Adrenal gland (tissue), 12 donors: ENCODE results near the gene ISOC1. TPM values are rescaled to one million over a fixed set of nuclear protein-coding genes. Genes with fewer than 3 reads are reported as not detected.

Source experiments
- DNase-seq, 7 donors: peaks; one replicate each; pipeline ENCODE4 v3.0.0-alpha.2; 2019 to 2020
- H3K27ac ChIP-seq, 5 donors: fragments of 200-600 bp; sonication (generic) in 4 of 5; 1 replicate in 3 of 5; 2 replicates in 2 of 5; pipeline versions ENCODE4 v1.5.1 to v1.8.0; 2016 to 2020; ENCODE audit warnings: mild to moderate bottlenecking in 1 of 5
- H3K27me3 ChIP-seq: fragments of 200-600 bp; 2 replicates; pipeline ENCODE4 v1.8.0; 2021
- H3K36me3 ChIP-seq, 2 donors: fragments of 200-600 bp; replicated peaks in 1 of 2; 1 replicate in 1 of 2; 2 replicates in 1 of 2; pipeline versions ENCODE4 v1.5.1 to v1.8.0; 2018 to 2022
- H3K4me1 ChIP-seq, 2 donors: fragments of 200-600 bp; replicated peaks in 1 of 2; 1 replicate in 1 of 2; 2 replicates in 1 of 2; pipeline versions ENCODE4 v1.5.1 to v1.8.0; 2018 to 2021
- H3K4me3 ChIP-seq, 4 donors: fragments of 200-600 bp; sonication (generic) in 3 of 4; one replicate each; pipeline ENCODE4 v1.5.1; 2016 to 2018
- H3K9me3 ChIP-seq, 3 donors: fragments of 200-600 bp; sonication (generic) in 1 of 3; replicated peaks in 1 of 3; 1 replicate in 2 of 3; 2 replicates in 1 of 3; pipeline versions ENCODE4 v1.5.1 to v1.8.0; 2016 to 2021
- POLR2A ChIP-seq, 2 donors: fragments of 450-650 bp; IDR thresholded peaks; one replicate each; pipeline ENCODE4 v1.6.1; 2017; ENCODE audit warnings: antibody characterized with exemption in 2 of 2, mild to moderate bottlenecking in 2 of 2, moderate library complexity in 1 of 2
- WGBS, 4 donors: extraction: QIAGEN DNeasy Blood & Tissue Kit in 2 of 4; methylation state at CpG; one replicate each; pipeline versions ENCODE4 v1.1.5 to v1.1.7; 2013 to 2017; 5-methylcytosine and 5-hydroxymethylcytosine counted together
- intact Hi-C, 2 donors: fragments of 100-400 bp; cut with DNase I; formaldehyde crosslinking; loops; one replicate each; pipeline versions ENCODE4 v1.14.1 to v1.15.0; 2022 to 2023
- polyA plus RNA-seq, 3 donors: library from polyadenylated mRNA; stranded (reverse); fragments of 200-250 nt in 2 of 3; fragments of 350-450 nt in 1 of 3; fragmentation: Illumina TruSeq in 1 of 3; extraction: RNeasy Lipid Tissue Mini Kit (QIAGEN cat#74804) in 1 of 3; gene quantifications; one replicate each; pipeline ENCODE4 v1.2.3, GENCODE V29; 2013 to 2014
- total RNA-seq, 9 donors: library from RNA; depleted of rRNA in 4 of 9; stranded (reverse); fragments of >200 nt in 4 of 9; fragments of 120-200 nt in 1 of 9; fragmentation: NEBNext Ultra II Directional in 1 of 9; extraction: Animal tissue kit (Norgen Biotek cat#: 25700) in 1 of 9; gene quantifications; one replicate each; pipeline versions ENCODE4 v1.1.0 to v1.2.4, GENCODE V29; 2013 to 2023
- TF ChIP-seq, protein P1 (sequence below), 6 experiments: fragments of 450-650 bp in 4 of 6; fragments of 200-600 bp in 2 of 6; sonication (generic) in 1 of 6; IDR thresholded peaks; 1 replicate in 5 of 6; 2 replicates in 1 of 6; pipeline versions ENCODE4 v1.5.1 to v1.8.0; 2016 to 2021; ENCODE audit warnings: antibody characterized with exemption in 6 of 6, mild to moderate bottlenecking in 2 of 6, moderate library complexity in 1 of 6
- donor health status: healthy with polysubstance abuse.
- donor health status: Bipolar disorder and iron deficiency.
- donor health status: DM: yes; HTN: yes; CAD: no.
- donor health status: DM: no; HTN: no; CAD: no.
- donor health status: DM: no; HTN: no; CAD: no.
- donor health status: DM: yes; HTN: yes; CAD: no.

Gene ISOC1
- total and polyA plus RNA-seq, 12 donors = 7.6 to 56.6 (median 34.6) TPM

GRCh38 chr5:129115680-129116079 lies 21.1 kb downstream of the ISOC1 start:
- no peaks in the 10 kb centered on the region for H3K9me3 ChIP-seq

DNA sequence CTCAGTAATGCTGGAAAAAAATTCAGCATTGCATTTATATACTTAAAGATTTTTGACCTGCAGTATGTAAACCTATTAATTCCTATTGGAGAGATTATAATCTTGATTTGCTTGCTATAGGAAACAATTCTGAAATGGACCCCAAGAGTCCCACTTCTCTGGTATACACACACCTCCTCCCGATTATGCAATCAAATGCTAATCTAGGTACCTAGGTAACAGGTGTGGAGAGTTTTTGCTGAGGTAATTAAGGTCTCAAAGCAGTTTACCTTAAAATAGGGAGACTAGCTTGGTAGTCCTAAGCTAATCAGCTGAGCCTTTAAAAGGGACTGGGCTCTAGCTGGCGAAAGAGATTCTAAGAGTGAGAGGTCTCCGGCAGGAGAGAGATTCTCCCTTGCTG lies 22.2 kb downstream of the ISOC1 start:
- no peaks in the 10 kb centered on the region for H3K4me1 ChIP-seq
- no peaks in the 10 kb centered on the region for H3K36me3 ChIP-seq
- no peaks in the 10 kb centered on the region for H3K9me3 ChIP-seq
- TF ChIP-seq, protein P1, sequence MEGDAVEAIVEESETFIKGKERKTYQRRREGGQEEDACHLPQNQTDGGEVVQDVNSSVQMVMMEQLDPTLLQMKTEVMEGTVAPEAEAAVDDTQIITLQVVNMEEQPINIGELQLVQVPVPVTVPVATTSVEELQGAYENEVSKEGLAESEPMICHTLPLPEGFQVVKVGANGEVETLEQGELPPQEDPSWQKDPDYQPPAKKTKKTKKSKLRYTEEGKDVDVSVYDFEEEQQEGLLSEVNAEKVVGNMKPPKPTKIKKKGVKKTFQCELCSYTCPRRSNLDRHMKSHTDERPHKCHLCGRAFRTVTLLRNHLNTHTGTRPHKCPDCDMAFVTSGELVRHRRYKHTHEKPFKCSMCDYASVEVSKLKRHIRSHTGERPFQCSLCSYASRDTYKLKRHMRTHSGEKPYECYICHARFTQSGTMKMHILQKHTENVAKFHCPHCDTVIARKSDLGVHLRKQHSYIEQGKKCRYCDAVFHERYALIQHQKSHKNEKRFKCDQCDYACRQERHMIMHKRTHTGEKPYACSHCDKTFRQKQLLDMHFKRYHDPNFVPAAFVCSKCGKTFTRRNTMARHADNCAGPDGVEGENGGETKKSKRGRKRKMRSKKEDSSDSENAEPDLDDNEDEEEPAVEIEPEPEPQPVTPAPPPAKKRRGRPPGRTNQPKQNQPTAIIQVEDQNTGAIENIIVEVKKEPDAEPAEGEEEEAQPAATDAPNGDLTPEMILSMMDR (IDR thresholded peaks at IDR 0.05) = no peak
- no peak for TF ChIP-seq POLR2A (IDR thresholded peaks at IDR 0.05)
- H3K4me3 ChIP-seq = no peak overlapping the region
- WGBS, 4 donors = 96 to 98% (median 97%) methylated on average over 3 of the region's 3 CpGs
- no peaks in the 10 kb centered on the region for H3K27me3 ChIP-seq
- no peak for DNase-seq
- intact Hi-C loops = no loop called here
- no peak overlapping the region for H3K27ac ChIP-seq

More at GRCh38 chr5:129115680-129116079, 21.1 kb downstream of the ISOC1 start:
- intact Hi-C loops = no loop called here
- WGBS, 4 donors = 64 to 82% (median 81%) methylated on average over 2 of the region's 2 CpGs
- DNase-seq = no peak
- Histone ChIP-seq H3K4me3 (no peak overlapping the region), H3K27ac (no peak overlapping the region), H3K4me1 (peaks cover 0 to 4% of the 10 kb centered on the region in 2 donors), H3K27me3 (no peaks in the 10 kb centered on the region), H3K36me3 (no peaks in the 10 kb centered on the region)
- no peak for TF ChIP-seq POLR2A (IDR thresholded peaks at IDR 0.05)
- TF ChIP-seq, protein P1 (IDR thresholded peaks at IDR 0.05) = no peak

DNA sequence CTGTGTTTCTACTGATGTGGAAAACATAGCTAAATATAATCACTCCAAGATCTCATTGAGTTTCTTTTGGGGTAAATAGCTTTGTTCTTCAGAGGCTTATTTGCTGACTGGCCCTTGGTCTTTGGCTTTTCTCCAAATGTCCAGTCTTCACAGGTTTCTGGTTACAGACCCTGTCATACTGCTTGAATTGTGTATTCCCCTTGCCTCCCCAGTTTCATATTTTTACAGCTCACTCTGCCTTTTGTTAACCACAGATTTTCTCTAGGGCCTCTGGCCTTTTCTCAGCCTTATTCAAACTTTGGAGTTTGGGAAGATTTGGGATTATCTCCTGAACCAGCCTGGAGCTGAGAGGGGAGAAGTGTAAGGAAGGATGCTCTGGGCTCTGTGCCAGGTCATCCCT lies 23.9 kb downstream of the ISOC1 start:
- no peaks in the 10 kb centered on the region for H3K27me3 ChIP-seq
- no peaks in the 10 kb centered on the region for H3K9me3 ChIP-seq
- no peak overlapping the region for H3K4me3 ChIP-seq
- intact Hi-C loops = no loop called here
- TF ChIP-seq, protein P1 (IDR thresholded peaks at IDR 0.05) = no peak
- TF ChIP-seq POLR2A (IDR thresholded peaks at IDR 0.05) = no peak
- no peak for DNase-seq
- no peak overlapping the region for H3K27ac ChIP-seq
- H3K36me3 ChIP-seq = no peaks in the 10 kb centered on the region
- no peaks in the 10 kb centered on the region for H3K4me1 ChIP-seq

- no peak overlapping the region for H3K4me3 ChIP-seq
- DNase-seq = no peak
- no peaks in the 10 kb centered on the region for H3K9me3 ChIP-seq
- TF ChIP-seq, protein P1 (IDR thresholded peaks at IDR 0.05) = no peak
- TF ChIP-seq POLR2A (IDR thresholded peaks at IDR 0.05) = no peak
- no peaks in the 10 kb centered on the region for H3K4me1 ChIP-seq
- H3K27ac ChIP-seq = no peak overlapping the region
- intact Hi-C loops = no loop called here
- 84 to 89% (median 85%) methylated on average over 2 of the region's 2 CpGs for WGBS, 4 donors
- H3K27me3 ChIP-seq = no peaks in the 10 kb centered on the region
- H3K36me3 ChIP-seq = no peaks in the 10 kb centered on the region
Measured at GRCh38 chr5:129118826-129119225, 24.3 kb downstream of the ISOC1 start.
